ENCODE results near the gene CHMP1A. TPM values are rescaled to one million over a fixed set of nuclear protein-coding genes. Genes with fewer than 3 reads are reported as not detected.
"Not testable (repeated sequence)": the region's sequence is repeated elsewhere in the genome, so short reads cannot be mapped to it uniquely, and the experiment has no call there.

CHMP1A gene
- total RNA-seq, 1 donor from 2014 or later = 96.8 TPM

- H3K27me3 ChIP-seq (ENCODE audit: control insufficient read depth, insufficient read depth, low read length) = no peaks in the 10 kb centered on the region
- no peak for DNase-seq (ENCODE audit: low read depth)
- no peaks in the 10 kb centered on the region for H3K36me3 ChIP-seq (ENCODE audit: control insufficient read depth, insufficient read depth, low read length)
- TF ChIP-seq, protein P1, sequence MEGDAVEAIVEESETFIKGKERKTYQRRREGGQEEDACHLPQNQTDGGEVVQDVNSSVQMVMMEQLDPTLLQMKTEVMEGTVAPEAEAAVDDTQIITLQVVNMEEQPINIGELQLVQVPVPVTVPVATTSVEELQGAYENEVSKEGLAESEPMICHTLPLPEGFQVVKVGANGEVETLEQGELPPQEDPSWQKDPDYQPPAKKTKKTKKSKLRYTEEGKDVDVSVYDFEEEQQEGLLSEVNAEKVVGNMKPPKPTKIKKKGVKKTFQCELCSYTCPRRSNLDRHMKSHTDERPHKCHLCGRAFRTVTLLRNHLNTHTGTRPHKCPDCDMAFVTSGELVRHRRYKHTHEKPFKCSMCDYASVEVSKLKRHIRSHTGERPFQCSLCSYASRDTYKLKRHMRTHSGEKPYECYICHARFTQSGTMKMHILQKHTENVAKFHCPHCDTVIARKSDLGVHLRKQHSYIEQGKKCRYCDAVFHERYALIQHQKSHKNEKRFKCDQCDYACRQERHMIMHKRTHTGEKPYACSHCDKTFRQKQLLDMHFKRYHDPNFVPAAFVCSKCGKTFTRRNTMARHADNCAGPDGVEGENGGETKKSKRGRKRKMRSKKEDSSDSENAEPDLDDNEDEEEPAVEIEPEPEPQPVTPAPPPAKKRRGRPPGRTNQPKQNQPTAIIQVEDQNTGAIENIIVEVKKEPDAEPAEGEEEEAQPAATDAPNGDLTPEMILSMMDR (IDR thresholded peaks at IDR 0.05; ENCODE audit: insufficient read depth, low read length, poor library complexity, severe bottlenecking) = no peak
- H3K4me3 ChIP-seq (ENCODE audit: low read depth, low read length) = no peak overlapping the region
Observed at GRCh38 chr16:89670496-89671431, 13.3 kb upstream of the CHMP1A start.

GRCh38 chr16:89669755-89670154 is 12.2 kb upstream of the CHMP1A start:
- Histone ChIP-seq H3K27me3 (ENCODE audit: control insufficient read depth, insufficient read depth, low read length) (no peaks in the 10 kb centered on the region), H3K4me3 (ENCODE audit: low read depth, low read length) (no peak overlapping the region), H3K36me3 (ENCODE audit: control insufficient read depth, insufficient read depth, low read length) (no peaks in the 10 kb centered on the region)
- no peak for DNase-seq (ENCODE audit: low read depth)
- TF ChIP-seq, protein P1 (IDR thresholded peaks at IDR 0.05; ENCODE audit: insufficient read depth, low read length, poor library complexity, severe bottlenecking) = no peak

GRCh38 chr16:89668790-89669158 is 11.3 kb upstream of the CHMP1A start:
- peaks cover 1% of the 10 kb centered on the region for H3K36me3 ChIP-seq (ENCODE audit: control insufficient read depth, insufficient read depth, low read length)
- H3K27me3 ChIP-seq (ENCODE audit: control insufficient read depth, insufficient read depth, low read length) = no peaks in the 10 kb centered on the region
- DNase-seq (ENCODE audit: low read depth) = no peak
- TF ChIP-seq, protein P1 (IDR thresholded peaks at IDR 0.05; ENCODE audit: insufficient read depth, low read length, poor library complexity, severe bottlenecking) = no peak
- no peak overlapping the region for H3K4me3 ChIP-seq (ENCODE audit: low read depth, low read length)

DNA sequence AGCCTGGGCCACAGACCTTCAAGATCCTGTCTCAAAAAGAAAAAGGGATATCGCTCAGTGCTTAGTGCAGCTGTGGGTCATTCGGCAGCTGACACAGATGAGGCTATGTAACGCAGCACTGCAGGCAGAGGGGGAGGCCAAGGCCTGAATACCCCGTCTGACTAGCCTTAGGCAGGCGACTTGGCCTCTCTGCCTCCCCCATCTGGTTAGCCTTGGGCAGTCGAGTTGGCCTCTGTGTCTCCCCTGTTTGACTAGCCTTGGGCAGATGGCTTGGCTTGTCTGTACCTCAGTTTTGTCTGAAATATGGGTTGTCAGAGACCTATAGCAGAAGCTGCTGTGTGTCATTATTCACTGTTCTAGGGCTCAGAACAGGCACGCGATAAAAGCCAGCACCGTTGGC is 10.1 kb upstream of the CHMP1A start:
- Histone ChIP-seq H3K27me3 (ENCODE audit: control insufficient read depth, insufficient read depth, low read length) (no peaks in the 10 kb centered on the region), H3K36me3 (ENCODE audit: control insufficient read depth, insufficient read depth, low read length) (peaks cover 1% of the 10 kb centered on the region), H3K4me3 (ENCODE audit: low read depth, low read length) (no peak overlapping the region)
- TF ChIP-seq, protein P1 (IDR thresholded peaks at IDR 0.05; ENCODE audit: insufficient read depth, low read length, poor library complexity, severe bottlenecking) = no peak
- DNase-seq (ENCODE audit: low read depth) = no peak

DNA sequence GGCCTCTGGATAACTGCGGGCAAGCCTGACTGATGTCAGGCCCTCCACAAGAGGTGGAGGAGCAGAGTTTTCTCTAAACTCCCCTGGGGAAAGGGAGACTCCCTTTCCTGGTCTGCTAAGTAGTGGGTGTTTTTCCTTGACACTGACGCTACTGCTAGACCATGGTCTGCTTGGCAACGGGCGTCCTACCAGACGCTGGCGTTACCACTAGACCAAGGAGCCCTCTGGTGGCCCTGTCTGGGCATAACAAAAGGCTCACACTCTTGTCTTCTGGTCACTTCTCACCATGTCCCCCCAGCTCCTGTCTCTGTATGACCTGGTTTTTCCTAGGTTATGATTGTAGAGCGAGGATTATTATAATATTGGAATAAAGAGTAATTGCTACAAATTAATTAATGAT is 9.5 kb upstream of the CHMP1A start:
- not testable (repeated sequence) for H3K4me3 ChIP-seq (ENCODE audit: low read depth, low read length); H3K27me3 ChIP-seq (ENCODE audit: control insufficient read depth, insufficient read depth, low read length); H3K36me3 ChIP-seq (ENCODE audit: control insufficient read depth, insufficient read depth, low read length); DNase-seq (ENCODE audit: low read depth)

GRCh38 chr16:89664238-89664637 is 6.7 kb upstream of the CHMP1A start:
- not testable (repeated sequence) for H3K36me3 ChIP-seq (ENCODE audit: control insufficient read depth, insufficient read depth, low read length); H3K4me3 ChIP-seq (ENCODE audit: low read depth, low read length); DNase-seq (ENCODE audit: low read depth); H3K27me3 ChIP-seq (ENCODE audit: control insufficient read depth, insufficient read depth, low read length)

DNA sequence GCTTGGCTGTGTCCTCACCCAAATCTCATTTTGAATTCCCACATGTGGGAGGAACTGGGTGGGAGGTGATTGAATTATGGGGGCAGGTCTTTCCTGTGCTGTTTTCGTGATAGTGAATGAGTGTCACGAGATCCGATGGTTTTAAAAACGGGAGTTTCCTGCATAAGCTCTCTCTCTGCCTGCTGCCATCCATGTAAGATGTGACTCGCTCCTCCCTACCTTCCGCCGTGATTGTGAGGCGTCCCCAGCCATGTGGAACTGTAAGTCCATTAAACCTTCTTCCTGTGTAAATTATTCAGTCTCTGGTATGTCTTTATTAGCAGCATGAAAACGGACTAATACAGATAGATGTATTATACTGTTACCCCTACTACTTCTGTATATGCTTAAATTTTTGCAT is 3.7 kb upstream of the CHMP1A start:
- no peak for DNase-seq (ENCODE audit: low read depth)
- TF ChIP-seq, protein P1 (IDR thresholded peaks at IDR 0.05; ENCODE audit: insufficient read depth, low read length, poor library complexity, severe bottlenecking) = no peak
- Histone ChIP-seq H3K4me3 (ENCODE audit: low read depth, low read length) (no peak overlapping the region), H3K27me3 (ENCODE audit: control insufficient read depth, insufficient read depth, low read length) (no peaks in the 10 kb centered on the region), H3K36me3 (ENCODE audit: control insufficient read depth, insufficient read depth, low read length) (peaks cover 5% of the 10 kb centered on the region)
